ENCODE measurements around the gene BCL11A. TPM values are rescaled to one million over a fixed set of nuclear protein-coding genes. Genes with fewer than 3 reads are reported as not detected.

The BCL11A gene
- polyA plus RNA-seq, 2 of the 4 experiments (the other 2 are of a cell fraction): 0.12 to 0.13 TPM

DNA sequence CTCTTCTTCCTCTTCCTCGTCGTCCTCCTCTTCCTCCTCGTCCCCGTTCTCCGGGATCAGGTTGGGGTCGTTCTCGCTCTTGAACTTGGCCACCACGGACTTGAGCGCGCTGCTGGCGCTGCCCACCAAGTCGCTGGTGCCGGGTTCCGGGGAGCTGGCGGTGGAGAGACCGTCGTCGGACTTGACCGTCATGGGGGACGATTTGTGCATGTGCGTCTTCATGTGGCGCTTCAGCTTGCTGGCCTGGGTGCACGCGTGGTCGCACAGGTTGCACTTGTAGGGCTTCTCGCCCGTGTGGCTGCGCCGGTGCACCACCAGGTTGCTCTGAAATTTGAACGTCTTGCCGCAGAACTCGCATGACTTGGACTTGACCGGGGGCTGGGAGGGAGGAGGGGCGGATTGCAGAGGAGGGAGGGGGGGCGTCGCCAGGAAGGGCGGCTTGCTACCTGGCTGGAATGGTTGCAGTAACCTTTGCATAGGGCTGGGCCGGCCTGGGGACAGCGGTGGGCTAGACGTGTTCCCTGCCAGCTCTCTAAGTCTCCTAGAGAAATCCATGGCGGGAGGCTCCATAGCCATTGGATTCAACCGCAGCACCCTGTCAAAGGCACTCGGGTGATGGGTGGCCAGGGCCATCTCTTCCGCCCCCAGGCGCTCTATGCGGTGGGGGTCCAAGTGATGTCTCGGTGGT, 91.9 kb downstream of the BCL11A start:
- 77% methylated on average over 45 of the region's 47 CpGs for WGBS (ENCODE audit: missing lambda C conversion rate)
- Histone ChIP-seq H3K27ac (no peak overlapping the region), H3K4me3 (no peak overlapping the region), H3K9me3 (no peaks in the 10 kb centered on the region), H3K4me2 (no peak overlapping the region), H3K4me1 (no peaks in the 10 kb centered on the region)
- ATAC-seq: no peak
- ChIA-PET CTCF (interaction anchor here (1.0 kb wide), 1 partner anchor 10 kb away, joined by 3 read pairs; no protein-coding TSS in a partner anchor), POLR2A (no interaction called here)
- TF ChIP-seq RAD21 (conservative IDR thresholded peaks at IDR 0.05 in 1 of 2, IDR thresholded peaks at IDR 0.05 in 1 of 2) (no peak), HOXA7 (CRISPR knock-in tag; IDR thresholded peaks at IDR 0.05) (no peak)
- TF ChIP-seq, protein P1, sequence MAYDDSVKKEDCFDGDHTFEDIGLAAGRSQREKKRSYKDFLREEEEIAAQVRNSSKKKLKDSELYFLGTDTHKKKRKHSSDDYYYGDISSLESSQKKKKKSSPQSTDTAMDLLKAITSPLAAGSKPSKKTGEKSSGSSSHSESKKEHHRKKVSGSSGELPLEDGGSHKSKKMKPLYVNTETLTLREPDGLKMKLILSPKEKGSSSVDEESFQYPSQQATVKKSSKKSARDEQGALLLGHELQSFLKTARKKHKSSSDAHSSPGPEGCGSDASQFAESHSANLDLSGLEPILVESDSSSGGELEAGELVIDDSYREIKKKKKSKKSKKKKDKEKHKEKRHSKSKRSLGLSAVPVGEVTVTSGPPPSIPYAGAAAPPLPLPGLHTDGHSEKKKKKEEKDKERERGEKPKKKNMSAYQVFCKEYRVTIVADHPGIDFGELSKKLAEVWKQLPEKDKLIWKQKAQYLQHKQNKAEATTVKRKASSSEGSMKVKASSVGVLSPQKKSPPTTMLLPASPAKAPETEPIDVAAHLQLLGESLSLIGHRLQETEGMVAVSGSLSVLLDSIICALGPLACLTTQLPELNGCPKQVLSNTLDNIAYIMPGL (CRISPR knock-in tag; IDR thresholded peaks at IDR 0.05; ENCODE audit: borderline replicate concordance): no peak
- no peak for DNase-seq (ENCODE audit: low read depth in 1 of 2, low spot score in 1 of 2)
- FAIRE-seq: no peak

DNA sequence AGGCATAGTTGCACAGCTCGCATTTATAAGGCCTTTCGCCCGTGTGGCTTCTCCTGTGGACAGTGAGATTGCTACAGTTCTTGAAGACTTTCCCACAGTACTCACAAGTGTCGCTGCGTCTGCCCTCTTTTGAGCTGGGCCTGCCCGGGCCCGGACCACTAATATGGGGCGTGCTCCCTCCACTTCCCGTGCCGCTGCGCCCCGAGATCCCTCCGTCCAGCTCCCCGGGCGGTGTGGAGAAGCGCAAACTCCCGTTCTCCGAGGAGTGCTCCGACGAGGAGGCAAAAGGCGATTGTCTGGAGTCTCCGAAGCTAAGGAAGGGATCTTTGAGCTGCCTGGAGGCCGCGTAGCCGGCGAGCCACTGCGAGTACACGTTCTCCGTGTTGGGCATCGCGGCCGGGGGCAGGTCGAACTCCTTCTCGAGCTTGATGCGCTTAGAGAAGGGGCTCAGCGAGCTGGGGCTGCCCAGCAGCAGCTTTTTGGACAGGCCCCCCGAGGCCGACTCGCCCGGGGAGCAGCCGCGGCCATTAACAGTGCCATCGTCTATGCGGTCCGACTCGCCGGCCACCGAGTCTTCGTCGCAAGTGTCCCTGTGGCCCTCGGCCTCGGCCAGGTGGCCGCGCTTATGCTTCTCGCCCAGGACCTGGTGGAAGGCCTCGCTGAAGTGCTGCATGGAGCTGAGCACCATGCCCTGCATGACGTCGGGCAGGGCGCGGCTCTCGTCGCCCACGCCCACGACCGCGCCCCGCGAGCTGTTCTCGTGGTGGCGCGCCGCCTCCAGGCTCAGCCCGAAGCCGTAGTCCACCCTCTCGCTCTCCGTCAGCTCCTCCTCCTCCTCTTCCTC, 92.7 kb downstream of the BCL11A start:
- 73% methylated on average over 60 of the region's 76 CpGs for WGBS (ENCODE audit: missing lambda C conversion rate)
- CTCF ChIA-PET: interaction anchor here (0.7 to 1.0 kb wide), 2 partner anchors 11 to 175 kb away, joined by 3 read pairs; no protein-coding TSS in a partner anchor
- Histone ChIP-seq H3K4me1 (no peaks in the 10 kb centered on the region), H3K4me2 (no peak overlapping the region), H3K4me3 (no peak overlapping the region), H3K27ac (no peak overlapping the region), H3K9me3 (no peaks in the 10 kb centered on the region)
- POLR2A ChIA-PET: interaction anchor here (0.6 kb wide), 1 partner anchor 27 kb away, joined by 4 read pairs; no protein-coding TSS in a partner anchor
- FAIRE-seq: no peak
- no peak for DNase-seq (ENCODE audit: low read depth in 1 of 2, low spot score in 1 of 2)
- TF ChIP-seq NR3C1 (IDR thresholded peaks at IDR 0.05) (no peak), ZC3H11A (IDR thresholded peaks at IDR 0.05) (no peak), TP53 (CRISPR knock-in tag; IDR thresholded peaks at IDR 0.05) (no peak), MAFK (IDR thresholded peaks at IDR 0.05; ENCODE audit: partially characterized antibody) (no peak), ZNF302 (CRISPR knock-in tag; IDR thresholded peaks at IDR 0.05) (no peak), NFE2L2 (conservative IDR thresholded peaks at IDR 0.05; ENCODE audit: low read length) (no peak), FOSL2 (IDR thresholded peaks at IDR 0.05) (no peak), FOSL2 (CRISPR knock-in tag; IDR thresholded peaks at IDR 0.05) (no peak), ELK1 (IDR thresholded peaks at IDR 0.05; ENCODE audit: low read depth, low read length) (no peak), HES2 (IDR thresholded peaks at IDR 0.05) (no peak), EHMT2 (IDR thresholded peaks at IDR 0.05; ENCODE audit: low read depth) (no peak), NPAS2 (CRISPR knock-in tag; IDR thresholded peaks at IDR 0.05; ENCODE audit: borderline replicate concordance) (no peak), HOXA7 (CRISPR knock-in tag; IDR thresholded peaks at IDR 0.05) (no peak), RARB (CRISPR knock-in tag; IDR thresholded peaks at IDR 0.05) (no peak), EHF (CRISPR knock-in tag; IDR thresholded peaks at IDR 0.05) (no peak), MAX (IDR thresholded peaks at IDR 0.05) (no peak), POLR2A (IDR thresholded peaks at IDR 0.05; ENCODE audit: low read length) (no peak), RNF2 (IDR thresholded peaks at IDR 0.05; ENCODE audit: borderline replicate concordance, low read depth) (no peak)
- TF ChIP-seq, protein P2, sequence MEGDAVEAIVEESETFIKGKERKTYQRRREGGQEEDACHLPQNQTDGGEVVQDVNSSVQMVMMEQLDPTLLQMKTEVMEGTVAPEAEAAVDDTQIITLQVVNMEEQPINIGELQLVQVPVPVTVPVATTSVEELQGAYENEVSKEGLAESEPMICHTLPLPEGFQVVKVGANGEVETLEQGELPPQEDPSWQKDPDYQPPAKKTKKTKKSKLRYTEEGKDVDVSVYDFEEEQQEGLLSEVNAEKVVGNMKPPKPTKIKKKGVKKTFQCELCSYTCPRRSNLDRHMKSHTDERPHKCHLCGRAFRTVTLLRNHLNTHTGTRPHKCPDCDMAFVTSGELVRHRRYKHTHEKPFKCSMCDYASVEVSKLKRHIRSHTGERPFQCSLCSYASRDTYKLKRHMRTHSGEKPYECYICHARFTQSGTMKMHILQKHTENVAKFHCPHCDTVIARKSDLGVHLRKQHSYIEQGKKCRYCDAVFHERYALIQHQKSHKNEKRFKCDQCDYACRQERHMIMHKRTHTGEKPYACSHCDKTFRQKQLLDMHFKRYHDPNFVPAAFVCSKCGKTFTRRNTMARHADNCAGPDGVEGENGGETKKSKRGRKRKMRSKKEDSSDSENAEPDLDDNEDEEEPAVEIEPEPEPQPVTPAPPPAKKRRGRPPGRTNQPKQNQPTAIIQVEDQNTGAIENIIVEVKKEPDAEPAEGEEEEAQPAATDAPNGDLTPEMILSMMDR (IDR thresholded peaks at IDR 0.05): no peak
- no peak for ATAC-seq
